SK-N-SH (cell line): Measurements from ENCODE around the gene KLC1.

Experiments
- EZH2phosphoT487 ChIP-seq: fragments of 200-600 bp; sonication (generic); IDR thresholded peaks from 2 replicates; pipeline ENCODE4 v1.6.1; 2017; ENCODE audit warnings: low read depth, mixed run types, mild to moderate bottlenecking, antibody characterized with exemption, moderate library complexity, borderline replicate concordance
- FOSL2 ChIP-seq: IDR thresholded peaks from 2 replicates; pipeline ENCODE4 v1.4.0; 2012; ENCODE audit warnings: low read depth, mild to moderate bottlenecking, moderate library complexity, borderline replicate concordance
- RCOR1 ChIP-seq: fragments of 150-350 bp; IDR thresholded peaks from 2 replicates; pipeline ENCODE4 v1.6.1; 2017; ENCODE audit warnings: antibody characterized with exemption, low read length
- TF ChIP-seq, protein P1 (sequence below): fragments of 150-350 bp; IDR thresholded peaks from 2 replicates; pipeline ENCODE4 v1.6.1; 2016; ENCODE audit warnings: mild to moderate bottlenecking, low read depth, low read length

DNA sequence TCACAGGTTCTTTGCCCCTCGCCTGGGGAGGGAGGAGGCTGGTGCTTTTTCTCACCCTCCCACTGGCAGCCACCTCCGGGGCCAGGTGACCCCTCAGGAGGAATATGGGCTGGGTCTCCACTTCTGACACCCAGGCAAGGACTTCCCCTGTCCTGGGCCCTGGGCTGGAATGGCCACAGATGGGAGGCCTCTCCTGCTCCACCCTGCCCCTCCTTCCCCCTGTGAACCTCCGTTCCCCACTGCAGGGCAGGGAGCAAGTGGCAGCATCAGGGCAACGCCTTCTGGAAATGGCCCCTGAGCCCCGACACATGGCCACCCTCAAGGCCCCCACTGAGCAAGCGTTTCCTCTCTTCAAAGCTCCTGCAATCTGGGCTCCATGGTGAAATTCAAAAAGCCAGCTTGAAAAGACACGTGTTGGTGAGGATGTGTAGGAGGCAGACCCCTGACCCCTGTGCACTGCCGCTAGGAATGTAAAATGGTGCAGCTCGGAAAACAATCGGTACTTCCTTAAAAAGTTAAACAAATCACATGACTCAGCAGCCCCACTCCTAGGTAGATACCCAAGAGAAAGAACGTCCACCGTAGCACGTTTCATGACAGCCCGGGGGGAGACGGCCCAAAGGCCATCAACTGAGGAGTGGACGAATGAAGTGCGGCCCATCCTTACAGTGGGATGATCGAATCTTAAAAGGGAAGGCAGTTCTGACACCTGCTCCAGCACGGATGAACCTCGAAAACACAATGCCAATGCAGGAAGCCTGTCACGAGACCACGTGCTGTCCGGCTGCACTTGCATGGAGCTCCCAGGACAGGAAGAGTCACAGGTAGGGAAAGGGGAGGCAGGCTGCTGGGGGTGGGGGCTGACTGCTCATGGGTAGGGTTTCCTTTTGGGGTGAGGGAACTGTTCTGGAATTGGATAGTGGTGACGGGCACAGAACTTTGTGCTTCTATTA, 74.7 kb downstream of the KLC1 start:
- TF ChIP-seq RCOR1 (no peak), EZH2phosphoT487 (no peak), FOSL2 (no peak)
- TF ChIP-seq, protein P1, sequence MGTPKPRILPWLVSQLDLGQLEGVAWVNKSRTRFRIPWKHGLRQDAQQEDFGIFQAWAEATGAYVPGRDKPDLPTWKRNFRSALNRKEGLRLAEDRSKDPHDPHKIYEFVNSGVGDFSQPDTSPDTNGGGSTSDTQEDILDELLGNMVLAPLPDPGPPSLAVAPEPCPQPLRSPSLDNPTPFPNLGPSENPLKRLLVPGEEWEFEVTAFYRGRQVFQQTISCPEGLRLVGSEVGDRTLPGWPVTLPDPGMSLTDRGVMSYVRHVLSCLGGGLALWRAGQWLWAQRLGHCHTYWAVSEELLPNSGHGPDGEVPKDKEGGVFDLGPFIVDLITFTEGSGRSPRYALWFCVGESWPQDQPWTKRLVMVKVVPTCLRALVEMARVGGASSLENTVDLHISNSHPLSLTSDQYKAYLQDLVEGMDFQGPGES: no peak
